Thoracic aorta (tissue), 2 donors: ENCODE data around the gene LCE1B. TPM values are rescaled to one million over a fixed set of nuclear protein-coding genes. Genes with fewer than 3 reads are reported as not detected.

ENCODE experiments used
- ATAC-seq: fragments of 150-250 bp; one replicate; pipeline ENCODE4 v1.8.0; 2017; ENCODE audit warnings: low read depth; ENCODE audit not compliant: insufficient number of reproducible peaks, low FRiP score
- DNase-seq: peaks from one replicate; pipeline ENCODE4 v3.0.0-alpha.2; 2020; ENCODE audit warnings: low spot score
- H3K27ac ChIP-seq, 2 donors: fragments of 200-600 bp; sonication (generic); 1 replicate in 1 of 2; 2 replicates in 1 of 2; pipeline ENCODE4 v1.5.1; 2016; ENCODE audit warnings: mild to moderate bottlenecking in 2 of 2, moderate library complexity in 2 of 2
- H3K27me3 ChIP-seq: fragments of 200-600 bp; sonication (generic); replicated peaks from 2 replicates; pipeline ENCODE4 v1.6.0; 2016; ENCODE audit warnings: mild to moderate bottlenecking; ENCODE audit not compliant: insufficient read depth
- H3K36me3 ChIP-seq: fragments of 200-600 bp; sonication (generic); one replicate; pipeline ENCODE4 v1.5.1; 2016
- H3K4me1 ChIP-seq, 2 donors: fragments of 200-600 bp; sonication (generic); 1 replicate in 1 of 2; 2 replicates in 1 of 2; pipeline versions ENCODE4 v1.5.1 to v1.6.0; 2016; ENCODE audit warnings: low read depth in 2 of 2, mild to moderate bottlenecking in 1 of 2; ENCODE audit not compliant: control insufficient read depth in 1 of 2
- H3K4me3 ChIP-seq: fragments of 200-600 bp; sonication (generic); 2 replicates; pipeline ENCODE4 v1.5.1; 2016; ENCODE audit warnings: mild to moderate bottlenecking
- H3K9me3 ChIP-seq: fragments of 200-600 bp; sonication (generic); 2 replicates; pipeline ENCODE4 v1.5.1; 2016
- CTCF ChIP-seq: fragments of 200-600 bp; sonication (generic); IDR thresholded peaks from one replicate; pipeline ENCODE4 v1.5.1; 2019; ENCODE audit warnings: antibody characterized with exemption
- total RNA-seq, 2 donors: library from RNA; depleted of rRNA; stranded (reverse); fragments of >200 nt; gene quantifications; one replicate each; pipeline versions ENCODE4 v1.1.0 to v1.2.3, GENCODE V29; 2016

LCE1B gene
- total RNA-seq, 2 donors from 2014 or later, result not detected

GRCh38 chr1:152858062-152858461 lies 46.3 kb downstream of the LCE1B start:
- Histone ChIP-seq H3K4me3 (no peak overlapping the region), H3K36me3 (no peaks in the 10 kb centered on the region), H3K9me3 (no peaks in the 10 kb centered on the region), H3K27me3 (no peaks in the 10 kb centered on the region), H3K27ac (no peak overlapping the region), H3K4me1 (no peaks in the 10 kb centered on the region)
- no peak for TF ChIP-seq CTCF
- DNase-seq, result no peak
- ATAC-seq, result no peak

GRCh38 chr1:152859696-152860095 lies 47.9 kb downstream of the LCE1B start, which contains the start of gene LCE7A:
Gene LCE7A (plus strand): TSS chr1:152859996. CDS start chr1:152860698, 702 bp downstream.
- ATAC-seq (no peak), DNase-seq (no peak)
- Histone ChIP-seq H3K36me3 (no peaks in the 10 kb centered on the region), H3K27me3 (no peaks in the 10 kb centered on the region), H3K4me3 (no peak within 1 kb of the TSS), H3K27ac (no peak within 1 kb of the TSS), H3K4me1 (no peaks in the 10 kb centered on the region), H3K9me3 (no peaks in the 10 kb centered on the region)
- TF ChIP-seq CTCF, result no peak

DNA sequence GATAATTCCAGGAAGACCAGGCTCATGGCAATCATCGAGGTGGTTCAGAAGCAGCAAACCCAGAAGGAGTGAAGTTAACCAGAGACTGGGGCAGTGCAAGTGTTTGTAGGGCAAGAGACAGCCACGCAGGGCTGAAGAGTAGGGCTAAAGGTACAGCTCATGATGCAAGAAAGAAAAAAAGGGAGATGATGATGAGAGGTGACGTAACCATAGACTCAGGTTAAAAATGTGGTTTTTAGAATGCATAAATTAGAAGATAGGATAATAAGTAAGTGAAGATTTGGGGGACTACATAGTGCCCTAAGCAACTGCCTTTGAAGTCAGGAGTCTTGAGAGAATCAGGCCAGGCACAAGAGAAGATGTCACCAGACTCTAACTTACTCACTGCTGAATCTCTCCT lies 48.4 kb downstream of the LCE1B start:
- no peak for TF ChIP-seq CTCF
- ATAC-seq (no peak), DNase-seq (no peak)
- H3K4me1 ChIP-seq, result no peaks in the 10 kb centered on the region
- no peaks in the 10 kb centered on the region for H3K27me3 ChIP-seq
- H3K27ac ChIP-seq, result no peak overlapping the region
- no peak overlapping the region for H3K4me3 ChIP-seq
- no peaks in the 10 kb centered on the region for H3K9me3 ChIP-seq
- no peaks in the 10 kb centered on the region for H3K36me3 ChIP-seq

GRCh38 chr1:152861374-152861773 lies 49.6 kb downstream of the LCE1B start:
- Histone ChIP-seq H3K36me3 (no peaks in the 10 kb centered on the region), H3K27ac (no peak overlapping the region), H3K27me3 (no peaks in the 10 kb centered on the region), H3K9me3 (no peaks in the 10 kb centered on the region), H3K4me3 (no peak overlapping the region), H3K4me1 (no peaks in the 10 kb centered on the region)
- ATAC-seq (no peak), DNase-seq (no peak)
- TF ChIP-seq CTCF, result no peak

Other genes with a start within 250 kb of the LCE1B start
- not detected for gene LCE3E, start 245.2 kb upstream of the LCE1B start, total RNA-seq
- not detected for gene LCE3D, start 231.5 kb upstream of the LCE1B start, total RNA-seq
- not detected for gene LCE3C, start 211.7 kb upstream of the LCE1B start, total RNA-seq
- gene LCE3B, start 198.2 kb upstream of the LCE1B start, total RNA-seq, result not detected
- not detected for gene LCE3A, start 188.9 kb upstream of the LCE1B start, total RNA-seq
- not detected for gene LCE2D, start 148.6 kb upstream of the LCE1B start, total RNA-seq
- 1 to 10 TPM in 1 of 2 donors, not detected in 1; 1.8 TPM for gene LCE2C, start 136.7 kb upstream of the LCE1B start, total RNA-seq
- gene LCE2B, start 125.8 kb upstream of the LCE1B start, total RNA-seq, result 1 to 10 TPM in 1 of 2 donors, not detected in 1; 2.4 TPM
- gene LCE2A, start 113.6 kb upstream of the LCE1B start, total RNA-seq, result not detected
- gene LCE4A, start 103.8 kb upstream of the LCE1B start, total RNA-seq, result not detected
- under 1 TPM in 1 of 2 donors, not detected in 1; 0.14 TPM for gene KPRP, start 53.9 kb upstream of the LCE1B start, total RNA-seq
- gene LCE1F, start 36.8 kb upstream of the LCE1B start, total RNA-seq, result not detected
- not detected for gene LCE1E, start 25.7 kb upstream of the LCE1B start, total RNA-seq
- gene LCE1D, start 15.2 kb upstream of the LCE1B start, total RNA-seq, result not detected
- gene LCE1C, start 5.3 kb upstream of the LCE1B start, total RNA-seq, result 1 to 10 TPM in 1 of 2 donors, not detected in 1; 2.8 TPM
- not detected for gene LCE1A, start 15.5 kb downstream of the LCE1B start, total RNA-seq
- gene LCE6A, start 30.9 kb downstream of the LCE1B start, total RNA-seq, result not detected
- gene LCE7A, start 48.0 kb downstream of the LCE1B start, total RNA-seq, result not detected
- not detected for gene SMCP, start 66.4 kb downstream of the LCE1B start, total RNA-seq
- gene IVL, start 96.6 kb downstream of the LCE1B start, total RNA-seq, result under 1 TPM in 1 of 2 donors, not detected in 1; 0.27 TPM
- gene SPRR5, start 135.2 kb downstream of the LCE1B start, total RNA-seq, result not detected
- not detected for gene SPRR4, start 158.7 kb downstream of the LCE1B start, total RNA-seq
- not detected for gene SPRR1A, start 172.1 kb downstream of the LCE1B start, total RNA-seq
- not detected for gene SPRR3, start 189.8 kb downstream of the LCE1B start, total RNA-seq
- not detected for gene SPRR1B, start 219.2 kb downstream of the LCE1B start, total RNA-seq
- not detected for gene SPRR2D, start 229.1 kb downstream of the LCE1B start, total RNA-seq
- gene SPRR2A, start 245.5 kb downstream of the LCE1B start, total RNA-seq, result not detected